Lower lobe of right lung (tissue), 2 donors: ENCODE data around the gene VAT1L. TPM values are rescaled to one million over a fixed set of nuclear protein-coding genes. Genes with fewer than 3 reads are reported as not detected.

ENCODE experiments used
- ATAC-seq, 2 donors: fragments of 200-7000 bp; cut with Tn5 transposase; one replicate each; pipeline ENCODE4 v1.9.1; 2020 to 2022; ENCODE audit warnings: mild to moderate bottlenecking in 2 of 2, moderate library complexity in 2 of 2
- DNase-seq: peaks from one replicate; pipeline ENCODE4 v3.0.0-alpha.2; 2020
- H3K27ac ChIP-seq: fragments of 200-600 bp; one replicate; pipeline ENCODE4 v1.8.0; 2022
- H3K27me3 ChIP-seq: fragments of 200-600 bp; one replicate; pipeline ENCODE4 v1.8.0; 2022; ENCODE audit warnings: low read depth
- H3K36me3 ChIP-seq: fragments of 200-600 bp; one replicate; pipeline ENCODE4 v1.8.0; 2022; ENCODE audit warnings: mild to moderate bottlenecking
- H3K4me1 ChIP-seq: fragments of 200-600 bp; one replicate; pipeline ENCODE4 v1.8.0; 2022
- H3K4me3 ChIP-seq: fragments of 200-600 bp; one replicate; pipeline ENCODE4 v1.8.0; 2022; ENCODE audit warnings: mild to moderate bottlenecking
- H3K9me3 ChIP-seq: fragments of 200-600 bp; one replicate; pipeline ENCODE4 v1.8.0; 2022
- intact Hi-C: fragments of 100-400 bp; cut with DNase I; formaldehyde crosslinking; loops from one replicate; pipeline ENCODE4 v1.11.0; 2022
- total RNA-seq: library from RNA; stranded (reverse); fragmentation: NEBNext Ultra II Directional; extraction: Animal tissue kit (Norgen Biotek cat#: 25700); gene quantifications from one replicate; pipeline ENCODE4 v1.2.1, GENCODE V29; 2021
- TF ChIP-seq, protein P1 (sequence below): fragments of 200-600 bp; IDR thresholded peaks from one replicate; pipeline ENCODE4 v1.8.0; 2022; ENCODE audit warnings: antibody characterized with exemption, mild to moderate bottlenecking
- donor health status: DM: no; HTN: yes; CAD: no; lungs with severe emphysema.

VAT1L gene
- total RNA-seq, 1 donor from 2014 or later = 0.38 TPM

DNA sequence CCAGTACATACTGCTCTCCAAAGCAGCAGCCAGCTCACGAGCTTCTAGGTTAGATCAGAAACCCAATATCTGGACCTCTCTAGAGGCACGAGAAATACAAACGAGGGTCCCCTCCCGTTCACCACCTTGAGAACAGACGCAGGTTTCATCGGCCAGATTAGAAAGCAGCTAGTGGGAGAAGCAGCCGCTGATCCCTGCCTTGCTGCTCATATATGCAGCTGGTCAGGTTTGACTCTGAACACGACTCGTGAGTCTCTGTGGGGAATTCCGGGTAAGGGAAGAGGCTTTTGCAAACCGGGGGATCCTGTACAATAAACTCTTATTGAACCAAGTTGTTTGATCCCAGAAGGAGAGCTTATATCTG, 1.6 kb downstream of the VAT1L start:
- Histone ChIP-seq H3K36me3 (no peaks in the 10 kb centered on the region), H3K27ac (no peak overlapping the region), H3K9me3 (no peaks in the 10 kb centered on the region), H3K27me3 (peaks cover 46% of the 10 kb centered on the region), H3K4me1 (peaks cover 16% of the 10 kb centered on the region), H3K4me3 (no peak overlapping the region)
- DNase-seq (no peak), ATAC-seq (no peak)
- TF ChIP-seq, protein P1, sequence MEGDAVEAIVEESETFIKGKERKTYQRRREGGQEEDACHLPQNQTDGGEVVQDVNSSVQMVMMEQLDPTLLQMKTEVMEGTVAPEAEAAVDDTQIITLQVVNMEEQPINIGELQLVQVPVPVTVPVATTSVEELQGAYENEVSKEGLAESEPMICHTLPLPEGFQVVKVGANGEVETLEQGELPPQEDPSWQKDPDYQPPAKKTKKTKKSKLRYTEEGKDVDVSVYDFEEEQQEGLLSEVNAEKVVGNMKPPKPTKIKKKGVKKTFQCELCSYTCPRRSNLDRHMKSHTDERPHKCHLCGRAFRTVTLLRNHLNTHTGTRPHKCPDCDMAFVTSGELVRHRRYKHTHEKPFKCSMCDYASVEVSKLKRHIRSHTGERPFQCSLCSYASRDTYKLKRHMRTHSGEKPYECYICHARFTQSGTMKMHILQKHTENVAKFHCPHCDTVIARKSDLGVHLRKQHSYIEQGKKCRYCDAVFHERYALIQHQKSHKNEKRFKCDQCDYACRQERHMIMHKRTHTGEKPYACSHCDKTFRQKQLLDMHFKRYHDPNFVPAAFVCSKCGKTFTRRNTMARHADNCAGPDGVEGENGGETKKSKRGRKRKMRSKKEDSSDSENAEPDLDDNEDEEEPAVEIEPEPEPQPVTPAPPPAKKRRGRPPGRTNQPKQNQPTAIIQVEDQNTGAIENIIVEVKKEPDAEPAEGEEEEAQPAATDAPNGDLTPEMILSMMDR = no peak
- intact Hi-C loops = no loop called here

DNA sequence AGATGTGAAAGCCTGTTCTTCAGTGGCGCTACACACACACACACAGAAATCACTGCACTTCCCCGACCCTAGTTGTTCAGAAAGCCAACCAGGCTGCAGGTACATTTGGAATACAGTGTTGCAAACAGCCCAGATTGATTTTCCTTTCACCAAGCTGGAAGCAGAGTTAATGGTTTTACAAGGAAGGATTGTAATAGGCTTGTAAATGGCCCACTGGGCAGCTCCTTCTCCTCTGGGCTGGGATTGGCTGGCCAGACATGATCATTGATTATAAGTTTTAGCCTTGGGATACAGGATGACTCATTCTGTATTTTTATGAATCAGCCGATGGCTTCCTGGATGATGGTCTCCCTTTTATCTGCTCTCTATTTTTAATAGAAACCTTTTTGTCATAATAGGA, 2.5 kb downstream of the VAT1L start:
- Histone ChIP-seq H3K9me3 (no peaks in the 10 kb centered on the region), H3K4me3 (no peak overlapping the region), H3K4me1 (peaks cover 16% of the 10 kb centered on the region), H3K27me3 (peaks cover 46% of the 10 kb centered on the region), H3K36me3 (no peaks in the 10 kb centered on the region), H3K27ac (no peak overlapping the region)
- intact Hi-C loops = no loop called here
- TF ChIP-seq, protein P1 = no peak
- no peak for ATAC-seq
- no peak for DNase-seq

DNA sequence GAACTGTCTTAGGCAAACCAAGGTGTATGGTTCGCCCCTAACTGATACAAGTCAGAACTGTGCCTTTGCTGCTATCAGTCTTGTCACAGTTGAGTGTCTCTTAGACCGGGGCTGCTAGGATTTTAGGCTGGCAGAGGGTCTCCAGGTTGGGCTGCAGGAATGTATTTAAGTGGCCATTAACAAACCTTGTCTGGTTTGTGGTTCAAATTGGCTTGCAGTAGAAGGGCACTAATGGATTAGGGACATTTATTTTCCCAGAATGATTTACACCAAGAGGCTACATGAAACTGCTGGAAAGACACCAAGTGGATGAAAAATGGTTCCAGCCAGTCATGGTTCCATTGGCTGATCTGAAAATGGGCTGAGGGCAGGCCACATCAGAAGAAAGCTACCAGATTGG, 5.1 kb downstream of the VAT1L start:
- Histone ChIP-seq H3K36me3 (no peaks in the 10 kb centered on the region), H3K9me3 (no peaks in the 10 kb centered on the region), H3K4me3 (no peak overlapping the region), H3K27me3 (peaks cover 25% of the 10 kb centered on the region), H3K27ac (no peak overlapping the region), H3K4me1 (peaks cover 10% of the 10 kb centered on the region)
- DNase-seq (no peak), ATAC-seq (no peak)
- intact Hi-C loops = no loop called here
- TF ChIP-seq, protein P1 = no peak

DNA sequence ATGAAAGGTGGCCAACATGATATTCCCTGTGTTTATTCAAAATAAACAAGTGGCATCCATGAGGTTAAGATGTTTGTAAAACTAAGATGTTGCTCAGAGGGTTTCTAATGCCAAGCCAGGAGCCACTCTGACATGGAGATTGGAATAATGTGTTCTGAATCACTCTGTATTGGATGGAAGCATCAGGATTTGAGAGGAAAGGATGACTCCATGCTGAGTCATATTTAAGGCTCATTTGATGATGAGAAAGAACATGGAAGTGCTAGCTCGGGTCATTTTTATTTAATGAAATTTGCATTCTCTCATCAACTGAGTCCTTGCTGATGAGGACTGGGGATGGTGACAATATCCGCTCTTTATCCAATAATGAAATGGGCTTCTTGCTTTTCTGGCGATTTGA, 6.2 kb downstream of the VAT1L start:
- intact Hi-C loops = no loop called here
- H3K36me3 ChIP-seq = no peaks in the 10 kb centered on the region
- ATAC-seq (no peak), DNase-seq (no peak)
- TF ChIP-seq, protein P1 = no peak
- H3K4me1 ChIP-seq = no peaks in the 10 kb centered on the region
- no peak overlapping the region for H3K4me3 ChIP-seq
- H3K27ac ChIP-seq = no peak overlapping the region
- H3K9me3 ChIP-seq = no peaks in the 10 kb centered on the region
- peaks cover 13% of the 10 kb centered on the region for H3K27me3 ChIP-seq

DNA sequence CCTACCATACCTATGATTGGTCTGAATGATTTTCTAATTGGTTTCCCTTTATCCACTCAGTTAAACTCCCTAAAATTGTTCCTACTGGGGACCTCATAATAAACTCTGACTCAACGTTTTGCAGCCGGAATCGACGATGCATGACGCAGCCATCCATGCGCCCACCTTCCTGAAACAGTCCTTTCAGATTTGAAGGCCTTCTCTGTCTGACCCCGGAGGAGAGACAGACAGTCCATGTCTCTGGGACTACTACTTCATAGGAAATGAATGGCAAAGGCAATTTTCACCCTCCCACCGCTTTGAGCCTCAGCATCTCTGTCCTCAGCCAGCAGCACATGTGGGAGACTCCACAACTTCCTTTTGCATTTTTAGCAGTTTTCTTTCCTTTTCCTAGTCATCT, 13.5 kb downstream of the VAT1L start:
- no peaks in the 10 kb centered on the region for H3K9me3 ChIP-seq
- no peaks in the 10 kb centered on the region for H3K4me1 ChIP-seq
- H3K27me3 ChIP-seq = no peaks in the 10 kb centered on the region
- TF ChIP-seq, protein P1 = no peak
- no peak overlapping the region for H3K27ac ChIP-seq
- H3K36me3 ChIP-seq = no peaks in the 10 kb centered on the region
- intact Hi-C loops = no loop called here
- ATAC-seq (no peak), DNase-seq (no peak)
- H3K4me3 ChIP-seq = no peak overlapping the region

DNA sequence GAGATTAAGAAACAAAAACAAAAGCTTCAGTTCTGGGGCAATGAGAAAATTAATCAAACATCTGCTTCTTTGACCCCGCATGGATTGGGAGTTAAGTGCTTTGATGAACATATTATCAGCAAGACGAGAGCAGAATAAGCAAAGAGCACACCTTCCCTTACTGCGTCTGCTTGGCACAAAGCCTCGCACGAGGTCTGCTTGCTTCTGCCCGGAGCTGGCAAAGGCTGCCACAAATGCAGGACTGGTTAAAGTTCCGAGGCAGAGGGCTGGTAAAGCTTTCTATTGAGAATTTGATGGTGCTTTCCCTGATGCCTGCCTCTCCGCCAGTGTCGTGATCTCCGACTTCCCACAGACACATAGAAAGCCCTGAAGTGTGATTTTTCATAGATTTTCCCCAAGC, 17.0 kb downstream of the VAT1L start:
- H3K27me3 ChIP-seq = no peaks in the 10 kb centered on the region
- no peaks in the 10 kb centered on the region for H3K36me3 ChIP-seq
- no peak overlapping the region for H3K4me3 ChIP-seq
- ATAC-seq = no peak
- no peaks in the 10 kb centered on the region for H3K9me3 ChIP-seq
- no peak overlapping the region for H3K27ac ChIP-seq
- no peaks in the 10 kb centered on the region for H3K4me1 ChIP-seq
- DNase-seq = no peak
- intact Hi-C loops = no loop called here
- TF ChIP-seq, protein P1 = no peak
